Activated CD4-positive, alpha-beta T cell treated with anti-CD3 and anti-CD28 coated beads, Interleukin-2, amount 10 ng/mL, durations not matched to agents 24 days and 14 days (primary cell): ENCODE results near the gene FERMT2. TPM values are rescaled to one million over a fixed set of nuclear protein-coding genes. Genes with fewer than 3 reads are reported as not detected.

Source experiments
- DNase-seq: peaks from one replicate; pipeline ENCODE4 v3.0.0; 2022
- H3K27ac Mint-ChIP-seq: one replicate; pipeline ENCODE4 v1.8.0; 2022; ENCODE audit warnings: mild to moderate bottlenecking, mixed read lengths
- H3K27me3 Mint-ChIP-seq: one replicate; pipeline ENCODE4 v1.8.0; 2022; ENCODE audit warnings: mixed read lengths
- H3K36me3 Mint-ChIP-seq: one replicate; pipeline ENCODE4 v1.8.0; 2022; ENCODE audit warnings: low read depth, mild to moderate bottlenecking, mixed read lengths
- H3K4me1 Mint-ChIP-seq: one replicate; pipeline ENCODE4 v1.8.0; 2021; ENCODE audit warnings: mixed read lengths
- H3K4me3 Mint-ChIP-seq: one replicate; pipeline ENCODE4 v1.8.0; 2022; ENCODE audit warnings: mild to moderate bottlenecking, moderate library complexity, mixed read lengths
- H3K9me3 Mint-ChIP-seq: one replicate; pipeline ENCODE4 v1.8.0; 2021; ENCODE audit warnings: mixed read lengths
- intact Hi-C: fragments of 100-400 bp; cut with micrococcal nuclease; formaldehyde crosslinking; loops from one replicate; pipeline ENCODE4 v1.15.1; 2023
- total RNA-seq: library from RNA; stranded (reverse); gene quantifications from 2 replicates; pipeline ENCODE4 v1.2.3, GENCODE V29; 2022

The FERMT2 gene
- total RNA-seq, 1 donor from 2014 or later: 1.6 TPM

- H3K4me1 Mint-ChIP-seq: no peaks in the 10 kb centered on the region
- H3K9me3 Mint-ChIP-seq: peaks cover 3% of the 10 kb centered on the region
- H3K36me3 Mint-ChIP-seq: no peaks in the 10 kb centered on the region
- no peak overlapping the region for H3K4me3 Mint-ChIP-seq
- H3K27ac Mint-ChIP-seq: no peak overlapping the region
- no peaks in the 10 kb centered on the region for H3K27me3 Mint-ChIP-seq
- no peak for DNase-seq
- intact Hi-C loops: no loop called here
Measured at GRCh38 chr14:52856139-52856538, 94.7 kb downstream of the FERMT2 start.

GRCh38 chr14:52853522-52853854 lies 97.4 kb downstream of the FERMT2 start:
- H3K27ac Mint-ChIP-seq: no peak overlapping the region
- no peaks in the 10 kb centered on the region for H3K36me3 Mint-ChIP-seq
- intact Hi-C loops: no loop called here
- H3K27me3 Mint-ChIP-seq: no peaks in the 10 kb centered on the region
- no peak overlapping the region for H3K4me3 Mint-ChIP-seq
- no peak for DNase-seq
- no peaks in the 10 kb centered on the region for H3K4me1 Mint-ChIP-seq
- H3K9me3 Mint-ChIP-seq: peaks cover 3% of the 10 kb centered on the region

- no peak overlapping the region for H3K4me3 Mint-ChIP-seq
- H3K27me3 Mint-ChIP-seq: no peaks in the 10 kb centered on the region
- no peak for DNase-seq
- no peaks in the 10 kb centered on the region for H3K4me1 Mint-ChIP-seq
- no peaks in the 10 kb centered on the region for H3K36me3 Mint-ChIP-seq
- peaks cover 3% of the 10 kb centered on the region for H3K9me3 Mint-ChIP-seq
- intact Hi-C loops: no loop called here
- H3K27ac Mint-ChIP-seq: no peak overlapping the region
Measured at GRCh38 chr14:52852810-52853521, 97.9 kb downstream of the FERMT2 start.

- no peak for DNase-seq
- Mint-ChIP-seq H3K27me3 (no peaks in the 10 kb centered on the region), H3K36me3 (no peaks in the 10 kb centered on the region), H3K9me3 (peaks cover 3% of the 10 kb centered on the region), H3K4me1 (no peaks in the 10 kb centered on the region), H3K4me3 (no peak overlapping the region), H3K27ac (no peak overlapping the region)
- intact Hi-C loops: no loop called here
Measured at GRCh38 chr14:52850451-52850909, 100.4 kb downstream of the FERMT2 start.

GRCh38 chr14:52848626-52849025 lies 102.2 kb downstream of the FERMT2 start:
- no peaks in the 10 kb centered on the region for H3K4me1 Mint-ChIP-seq

GRCh38 chr14:52846591-52846990 lies 104.3 kb downstream of the FERMT2 start:
- intact Hi-C loops: no loop called here
- Mint-ChIP-seq H3K36me3 (no peaks in the 10 kb centered on the region), H3K4me1 (no peaks in the 10 kb centered on the region), H3K27me3 (no peaks in the 10 kb centered on the region), H3K4me3 (no peak overlapping the region), H3K27ac (no peak overlapping the region), H3K9me3 (no peaks in the 10 kb centered on the region)
- no peak for DNase-seq

More at GRCh38 chr14:52848626-52849025, 102.2 kb downstream of the FERMT2 start:
- Mint-ChIP-seq H3K27ac (no peak overlapping the region), H3K4me3 (no peak overlapping the region), H3K9me3 (peaks cover 3% of the 10 kb centered on the region), H3K27me3 (no peaks in the 10 kb centered on the region), H3K36me3 (no peaks in the 10 kb centered on the region)
- intact Hi-C loops: no loop called here
- DNase-seq: no peak

- Mint-ChIP-seq H3K4me3 (no peak overlapping the region), H3K27me3 (no peaks in the 10 kb centered on the region), H3K36me3 (no peaks in the 10 kb centered on the region), H3K4me1 (no peaks in the 10 kb centered on the region), H3K27ac (no peak overlapping the region), H3K9me3 (no peaks in the 10 kb centered on the region)
- intact Hi-C loops: no loop called here
- DNase-seq: no peak
Measured at GRCh38 chr14:52845081-52845480, 105.8 kb downstream of the FERMT2 start.

- no peak overlapping the region for H3K27ac Mint-ChIP-seq
- no peak overlapping the region for H3K4me3 Mint-ChIP-seq
- no peaks in the 10 kb centered on the region for H3K36me3 Mint-ChIP-seq
- H3K4me1 Mint-ChIP-seq: no peaks in the 10 kb centered on the region
- no peaks in the 10 kb centered on the region for H3K9me3 Mint-ChIP-seq
- no peak for DNase-seq
- no peaks in the 10 kb centered on the region for H3K27me3 Mint-ChIP-seq
- intact Hi-C loops: no loop called here
Measured at GRCh38 chr14:52844262-52845060, 106.4 kb downstream of the FERMT2 start.

- no peak overlapping the region for H3K4me3 Mint-ChIP-seq
- H3K27ac Mint-ChIP-seq: no peak overlapping the region
- H3K4me1 Mint-ChIP-seq: no peaks in the 10 kb centered on the region
- no peaks in the 10 kb centered on the region for H3K36me3 Mint-ChIP-seq
- H3K9me3 Mint-ChIP-seq: no peaks in the 10 kb centered on the region
- intact Hi-C loops: no loop called here
- no peaks in the 10 kb centered on the region for H3K27me3 Mint-ChIP-seq
- DNase-seq: no peak
Measured at GRCh38 chr14:52840877-52841276, 110.0 kb downstream of the FERMT2 start.

- H3K4me3 Mint-ChIP-seq: no peak overlapping the region
- no peak overlapping the region for H3K27ac Mint-ChIP-seq
- no peaks in the 10 kb centered on the region for H3K4me1 Mint-ChIP-seq
- intact Hi-C loops: no loop called here
- H3K9me3 Mint-ChIP-seq: no peaks in the 10 kb centered on the region
- peaks cover 3% of the 10 kb centered on the region for H3K27me3 Mint-ChIP-seq
- DNase-seq: no peak
- no peaks in the 10 kb centered on the region for H3K36me3 Mint-ChIP-seq
Measured at GRCh38 chr14:52837451-52837850, 113.4 kb downstream of the FERMT2 start.

GRCh38 chr14:52836063-52836462 lies 114.8 kb downstream of the FERMT2 start:
- intact Hi-C loops: no loop called here
- no peak overlapping the region for H3K27ac Mint-ChIP-seq
- no peak overlapping the region for H3K4me3 Mint-ChIP-seq
- H3K9me3 Mint-ChIP-seq: no peaks in the 10 kb centered on the region
- no peaks in the 10 kb centered on the region for H3K36me3 Mint-ChIP-seq
- no peaks in the 10 kb centered on the region for H3K4me1 Mint-ChIP-seq
- H3K27me3 Mint-ChIP-seq: peaks cover 5% of the 10 kb centered on the region
- DNase-seq: no peak

GRCh38 chr14:52835122-52835903 lies 115.5 kb downstream of the FERMT2 start:
- H3K27me3 Mint-ChIP-seq: peaks cover 5% of the 10 kb centered on the region
- intact Hi-C loops: no loop called here
- H3K27ac Mint-ChIP-seq: no peak overlapping the region
- H3K4me3 Mint-ChIP-seq: no peak overlapping the region
- H3K36me3 Mint-ChIP-seq: no peaks in the 10 kb centered on the region
- H3K4me1 Mint-ChIP-seq: no peaks in the 10 kb centered on the region
- DNase-seq: no peak
- H3K9me3 Mint-ChIP-seq: no peaks in the 10 kb centered on the region

- H3K9me3 Mint-ChIP-seq: no peaks in the 10 kb centered on the region
- peaks cover 5% of the 10 kb centered on the region for H3K27me3 Mint-ChIP-seq
- H3K4me3 Mint-ChIP-seq: no peak overlapping the region
- no peak overlapping the region for H3K27ac Mint-ChIP-seq
- H3K4me1 Mint-ChIP-seq: no peaks in the 10 kb centered on the region
- H3K36me3 Mint-ChIP-seq: no peaks in the 10 kb centered on the region
- intact Hi-C loops: no loop called here
- DNase-seq: no peak
Measured at GRCh38 chr14:52834440-52834842, 116.4 kb downstream of the FERMT2 start.

- Mint-ChIP-seq H3K36me3 (no peaks in the 10 kb centered on the region), H3K4me1 (no peaks in the 10 kb centered on the region), H3K27me3 (peaks cover 5% of the 10 kb centered on the region), H3K9me3 (no peaks in the 10 kb centered on the region), H3K4me3 (no peak overlapping the region), H3K27ac (no peak overlapping the region)
- DNase-seq: no peak
- intact Hi-C loops: no loop called here
Measured at GRCh38 chr14:52833891-52834290, 117.0 kb downstream of the FERMT2 start.
